K562 (cell line): Measurements from ENCODE around the gene TAS2R16. TPM values are rescaled to one million over a fixed set of nuclear protein-coding genes. Genes with fewer than 3 reads are reported as not detected.

Experiments used
- ATAC-seq: fragments of 200-7000 bp; cut with Tn5 transposase; 3 replicates; pipeline ENCODE4 v1.9.1; 2020; ENCODE audit warnings: moderate library complexity
- BruUV-seq: library from RNA; stranded (reverse); fragments of 400-500 nt; replicated peaks from 2 replicates; lab custom pipeline; 2021; lab: Mats Ljungman, UMichigan
- CTCF ChIA-PET: fragments of 300-600 bp; formaldehyde crosslinking; extraction: SDS; loops from one replicate; lab custom pipeline; 2021; ENCODE audit warnings: low intra/inter-chr PET ratio; lab: Yijun Ruan, JAX
- POLR2A ChIA-PET: fragments of 300-600, 350-650 bp; sonication (Branson Sonifier 250); formaldehyde crosslinking; extraction: SDS; loops from one replicate; lab custom pipeline; 2021; ENCODE audit warnings: antibody characterized with exemption, inconsistent platforms; lab: Yijun Ruan, JAX
- DNase-seq, 4 experiments: peaks; one replicate each; pipeline versions ENCODE4 v3.0.0 to v3.0.0-alpha.2; 2011 to 2018; ENCODE audit warnings: low spot score in 3 of 4, mixed read lengths in 3 of 4; ENCODE audit errors: extremely low read depth in 1 of 4
- FAIRE-seq: peaks from 2 replicates; lab custom pipeline; 2011; peaks lifted over from hg19 to GRCh38; lab: Jason Lieb, UNC
- H2AFZ ChIP-seq: 2 replicates; pipeline ENCODE4 v1.6.0; 2011; ENCODE audit warnings: low read depth, low read length, control low read depth, inconsistent platforms
- H3K27ac ChIP-seq: fragments of 200-600 bp; 3 replicates; pipeline ENCODE4 v1.8.0; 2011; ENCODE audit warnings: low read depth, mild to moderate bottlenecking, control low read depth, inconsistent platforms, low read length, moderate library complexity, mixed read lengths; ENCODE audit errors: extremely low read depth
- H3K27me3 ChIP-seq, 2 experiments: fragments of 300-600 bp in 1 of 2; 2 replicates in 1 of 2; 3 replicates in 1 of 2; pipeline versions ENCODE4 v1.6.0 to v1.8.0; 2011; ENCODE audit warnings: inconsistent platforms in 2 of 2, low read length in 2 of 2, mild to moderate bottlenecking in 1 of 2, mixed read lengths in 1 of 2, moderate library complexity in 1 of 2; ENCODE audit not compliant: control insufficient read depth in 2 of 2, insufficient read depth in 2 of 2
- H3K36me3 ChIP-seq: fragments of 300-600 bp; 3 replicates; pipeline ENCODE4 v1.8.0; 2011; ENCODE audit warnings: mild to moderate bottlenecking, low read length, inconsistent platforms; ENCODE audit not compliant: control insufficient read depth, insufficient read depth
- H3K4me1 ChIP-seq, 2 experiments: fragments of 200-600 bp in 1 of 2; replicated peaks in 1 of 2; 2 replicates in 1 of 2; 3 replicates in 1 of 2; pipeline versions ENCODE4 v1.5.1 to v1.8.0; 2011; ENCODE audit warnings: inconsistent platforms in 2 of 2, low read length in 2 of 2, mild to moderate bottlenecking in 1 of 2, mixed read lengths in 1 of 2, moderate library complexity in 1 of 2; ENCODE audit not compliant: control insufficient read depth in 2 of 2, insufficient read depth in 2 of 2
- H3K4me2 ChIP-seq: 2 replicates; pipeline ENCODE4 v1.6.1; 2011; ENCODE audit warnings: low read length, control low read depth, inconsistent platforms, mixed read lengths; ENCODE audit not compliant: insufficient read depth
- H3K4me3 ChIP-seq: fragments of 200-600 bp; sonication (generic), shearing (Covaris generic); 2 replicates; pipeline ENCODE4 v1.5.1; 2016; ENCODE audit warnings: control low read depth, inconsistent platforms
- H3K79me2 ChIP-seq: fragments of 200-600 bp; 3 replicates; pipeline ENCODE4 v1.8.0; 2011; ENCODE audit warnings: low read length, inconsistent platforms; ENCODE audit not compliant: control insufficient read depth, insufficient read depth
- H3K9ac ChIP-seq, 2 experiments: 2 replicates each; pipeline versions ENCODE4 v1.6.0 to v1.6.1; 2011; ENCODE audit warnings: low read depth in 2 of 2, low read length in 2 of 2, control low read depth in 1 of 2, inconsistent platforms in 1 of 2, mild to moderate bottlenecking in 1 of 2, mixed read lengths in 1 of 2; ENCODE audit not compliant: insufficient read depth in 1 of 2
- H3K9me1 ChIP-seq: one replicate; pipeline ENCODE4 v1.6.0; 2011; ENCODE audit warnings: inconsistent platforms, mild to moderate bottlenecking, low read length, moderate library complexity; ENCODE audit not compliant: control insufficient read depth, insufficient read depth
- H3K9me3 ChIP-seq: replicated peaks from 2 replicates; pipeline ENCODE4 v1.5.1; 2011; ENCODE audit warnings: low read depth, low read length, inconsistent platforms; ENCODE audit not compliant: control insufficient read depth, insufficient read depth
- H4K20me1 ChIP-seq: replicated peaks from 2 replicates; pipeline ENCODE4 v1.6.1; 2011; ENCODE audit warnings: low read length, inconsistent platforms, mixed read lengths; ENCODE audit not compliant: control insufficient read depth, insufficient read depth
- CC2D1A ChIP-seq: fragments of 450-650 bp; IDR thresholded peaks from 2 replicates; pipeline ENCODE4 v1.6.1; 2017; ENCODE audit warnings: mild to moderate bottlenecking
- CEBPG ChIP-seq, 3 experiments: fragments of 200-800 bp in 1 of 3; sonication (Bioruptor generic) in 1 of 3; sonication (generic) in 1 of 3; formaldehyde crosslinking in 1 of 3; IDR thresholded peaks in 2 of 3; conservative IDR thresholded peaks in 1 of 3; 2 replicates each; pipeline versions ENCODE4 v1.6.1 to v1.8.0; 2016 to 2022; ENCODE audit warnings: missing compliant biosample characterization in 2 of 3, missing genetic modification characterization in 2 of 3, mild to moderate bottlenecking in 1 of 3, missing genetic modification reagents in 1 of 3
- CREM ChIP-seq: IDR thresholded peaks from 2 replicates; pipeline ENCODE4 v1.6.1; 2014; ENCODE audit warnings: antibody characterized with exemption, low read depth
- DNMT1 ChIP-seq: fragments of 450-650 bp; IDR thresholded peaks from 2 replicates; pipeline ENCODE4 v1.6.1; 2016; ENCODE audit warnings: antibody characterized with exemption, mild to moderate bottlenecking
- ETS2 ChIP-seq: IDR thresholded peaks from 2 replicates; pipeline ENCODE4 v1.6.1; 2016; ENCODE audit warnings: borderline replicate concordance, missing genetic modification characterization, mild to moderate bottlenecking, moderate library complexity, missing compliant biosample characterization; ENCODE audit not compliant: poor library complexity, severe bottlenecking
- LCOR ChIP-seq: sonication (generic); formaldehyde crosslinking; IDR thresholded peaks from 2 replicates; pipeline ENCODE4 v1.8.0; 2022; ENCODE audit warnings: mild to moderate bottlenecking, missing genetic modification reagents
- MTA3 ChIP-seq: fragments of 450-650 bp; formaldehyde crosslinking; IDR thresholded peaks from 2 replicates; pipeline ENCODE4 v1.6.1; 2017; ENCODE audit warnings: mild to moderate bottlenecking, borderline replicate concordance
- NONO ChIP-seq, 2 experiments: fragments of 200-400 bp in 1 of 2; fragments of 450-650 bp in 1 of 2; formaldehyde crosslinking in 1 of 2; IDR thresholded peaks; 2 replicates each; pipeline ENCODE4 v1.6.1; 2017; ENCODE audit warnings: low read depth in 2 of 2, mild to moderate bottlenecking in 2 of 2, moderate library complexity in 2 of 2, low read length in 1 of 2
- NR2F6 ChIP-seq: fragments of 450-650 bp; formaldehyde crosslinking; IDR thresholded peaks from 2 replicates; pipeline ENCODE4 v1.4.0; 2020; ENCODE audit warnings: mild to moderate bottlenecking
- SMARCA4 ChIP-seq: fragments of 450-650 bp; IDR thresholded peaks from 2 replicates; pipeline ENCODE4 v1.6.1; 2016
- SP1 ChIP-seq: sonication (generic); formaldehyde crosslinking; IDR thresholded peaks from 2 replicates; pipeline ENCODE4 v1.8.1; 2022; ENCODE audit warnings: mild to moderate bottlenecking, missing genetic modification reagents
- STAT5A ChIP-seq: IDR thresholded peaks from 2 replicates; pipeline ENCODE4 v1.6.1; 2012; ENCODE audit warnings: low read length, inconsistent platforms, borderline replicate concordance
- TCFL5 ChIP-seq: fragments of 250-450 bp; sonication (Bioruptor Pico); conservative IDR thresholded peaks from 2 replicates; pipeline ENCODE4 v1.6.1; 2021; ENCODE audit warnings: mild to moderate bottlenecking, moderate library complexity, matching md5 sums
- ZNF124 ChIP-seq: sonication (generic); formaldehyde crosslinking; IDR thresholded peaks from 2 replicates; pipeline ENCODE4 v1.8.1; 2022; ENCODE audit warnings: missing genetic modification reagents
- ZNF133 ChIP-seq: fragments of 250-450 bp; sonication (Bioruptor Pico); IDR thresholded peaks from 2 replicates; pipeline ENCODE4 v1.4.0; 2020; ENCODE audit warnings: mild to moderate bottlenecking
- ZNF3 ChIP-seq: fragments of 250-450 bp; sonication (Bioruptor Pico); IDR thresholded peaks from 2 replicates; pipeline ENCODE4 v1.5.0; 2021; ENCODE audit warnings: mild to moderate bottlenecking, moderate library complexity
- ZNF316 ChIP-seq: fragments of 450-650 bp; IDR thresholded peaks from 2 replicates; pipeline ENCODE4 v1.6.1; 2016
- ZNF764 ChIP-seq: fragments of 250-450 bp; sonication (Bioruptor Pico); IDR thresholded peaks from 2 replicates; pipeline ENCODE4 v1.4.0; 2020; ENCODE audit warnings: low read depth, mild to moderate bottlenecking, moderate library complexity
- ZNF778 ChIP-seq: fragments of 450-650 bp; formaldehyde crosslinking; IDR thresholded peaks from 2 replicates; pipeline ENCODE4 v1.4.0; 2020; ENCODE audit warnings: mild to moderate bottlenecking, moderate library complexity
- ZSCAN32 ChIP-seq: fragments of 450-650 bp; formaldehyde crosslinking; IDR thresholded peaks from 2 replicates; pipeline ENCODE4 v1.4.0; 2020; ENCODE audit warnings: mild to moderate bottlenecking, moderate library complexity
- WGBS: fragments of 100-300 bp; shearing (Covaris generic); methylation state at CpG from one replicate; pipeline ENCODE4 v1.1.6; 2016; ENCODE audit warnings: low coverage, mixed read lengths; ENCODE audit not compliant: insufficient coverage; ENCODE audit errors: missing lambda C conversion rate; 5-methylcytosine and 5-hydroxymethylcytosine counted together
- in situ Hi-C: fragments of 300-500 bp; cut with MboI; formaldehyde crosslinking; loops from 4 replicates; pipeline ENCODE4 v1.15.0; 2018; ENCODE audit warnings: inconsistent platforms, mixed read lengths
- intact Hi-C: fragments of 100-400 bp; cut with micrococcal nuclease; formaldehyde crosslinking; loops from 2 replicates; pipeline ENCODE4 v1.14.2; 2022
- polyA plus RNA-seq, 8 experiments: library from polyadenylated mRNA; depleted of rRNA in 4 of 8; stranded (reverse) in 5 of 8; unstranded in 3 of 8; fragments of >200 nt; fragmentation: Nextera tagmentation in 2 of 8; fragmentation: Illumina TruSeq in 1 of 8; extraction: Ambion mirVana in 2 of 8; extraction: Trizol in 1 of 8; gene quantifications; 2 replicates each; pipeline versions ENCODE4 v1.2.1 to v1.2.3, GENCODE V29; 2011 to 2014; ENCODE audit warnings: inconsistent platforms in 1 of 8, missing spikeins in 1 of 8
- total RNA-seq, 7 experiments: library from RNA; depleted of rRNA in 6 of 7; stranded (reverse); fragments of >200 nt in 6 of 7; fragmentation: Illumina TruSeq in 2 of 7; extraction: Trizol in 2 of 7; gene quantifications; 2 replicates each; pipeline versions ENCODE4 v1.2.1 to v1.2.3, GENCODE V29; 2011 to 2021; ENCODE audit warnings: low replicate concordance in 1 of 7

Gene TAS2R16
- total and polyA plus RNA-seq, 9 of the 15 experiments (the other 6 are each of a cell fraction or from before 2014, with no cell fraction given), result not detected

- no peaks in the 10 kb centered on the region for H3K79me2 ChIP-seq
- no peak overlapping the region for H3K27ac ChIP-seq
- no peak overlapping the region for H3K4me3 ChIP-seq
- H2AFZ ChIP-seq, result no peak overlapping the region
- H3K4me2 ChIP-seq, result no peak overlapping the region
- intact Hi-C loops (no loop called here), in situ Hi-C loops (no loop called here)
- no peaks in the 10 kb centered on the region for H4K20me1 ChIP-seq
- peaks cover 2% of the 10 kb centered on the region; the same call in 1 of the 2 replicates for H3K9me3 ChIP-seq
- ChIA-PET CTCF (no interaction called here), POLR2A (no interaction called here)
- BruUV-seq, result no TSS peak
- H3K4me1 ChIP-seq, result no peaks in the 10 kb centered on the region
- TF ChIP-seq ETS2 (tag) (no peak), MTA3 (no peak), SP1 (CRISPR knock-in tag) (no peak), TCFL5 (no peak), LCOR (CRISPR knock-in tag) (no peak), DNMT1 (no peak), SMARCA4 (no peak)
- FAIRE-seq, result no peak
- 6% methylated on average over 1 of the region's 1 CpG for WGBS
- H3K9me1 ChIP-seq, result no peaks in the 10 kb centered on the region
- ATAC-seq, result no peak
- H3K36me3 ChIP-seq, result no peaks in the 10 kb centered on the region
- no peak for DNase-seq
- H3K9ac ChIP-seq, result no peak overlapping the region
- H3K27me3 ChIP-seq, result no peaks in the 10 kb centered on the region
Observed at GRCh38 chr7:122983261-122983660, 12.2 kb downstream of the TAS2R16 start.

DNA sequence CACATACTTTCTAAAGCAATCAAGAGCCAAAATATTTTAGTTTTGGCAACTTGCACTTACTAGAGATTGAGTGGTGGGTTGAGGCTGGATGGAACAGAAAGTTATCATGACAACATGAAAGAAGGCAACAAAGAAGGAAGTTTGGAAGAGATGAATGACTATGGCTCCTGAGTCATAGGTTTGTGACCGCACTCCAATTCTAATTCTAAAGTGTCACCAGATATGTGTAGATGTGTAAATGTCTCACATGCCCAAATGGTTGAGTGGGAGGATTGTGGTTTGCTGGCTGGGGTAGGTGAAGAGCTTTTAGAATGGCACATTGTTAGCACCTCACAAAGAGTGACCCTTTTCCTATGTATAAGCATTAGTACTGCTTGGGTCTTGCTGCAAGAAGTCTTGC lies 20.2 kb downstream of the TAS2R16 start:
- in situ Hi-C loops, result no loop called here
- BruUV-seq, result no TSS peak
- Histone ChIP-seq H2AFZ (no peak overlapping the region), H3K9me1 (no peaks in the 10 kb centered on the region), H3K27me3 (no peaks in the 10 kb centered on the region), H4K20me1 (no peaks in the 10 kb centered on the region), H3K4me3 (no peak overlapping the region), H3K36me3 (no peaks in the 10 kb centered on the region), H3K9me3 (peaks cover 3% of the 10 kb centered on the region), H3K4me2 (no peak overlapping the region), H3K9ac (no peak overlapping the region), H3K79me2 (no peaks in the 10 kb centered on the region), H3K4me1 (no peaks in the 10 kb centered on the region), H3K27ac (no peak overlapping the region)
- CTCF ChIA-PET, result no interaction called here
- no peak for DNase-seq
- POLR2A ChIA-PET, result no interaction called here
- ATAC-seq, result no peak
- intact Hi-C loops, result no loop called here
- 0% methylated on average over 1 of the region's 1 CpG for WGBS
- no peak for FAIRE-seq
- TF ChIP-seq CC2D1A (no peak), ZNF133 (CRISPR knock-in tag) (no peak), CEBPG (CRISPR knock-in tag; IDR thresholded peaks at IDR 0.05) (no peak), CEBPG (tag; conservative IDR thresholded peaks at IDR 0.05 in 1 of 2, IDR thresholded peaks at IDR 0.05 in 1 of 2) (no peak), ZNF764 (CRISPR knock-in tag) (no peak), STAT5A (no peak), ZNF124 (CRISPR knock-in tag) (no peak), NR2F6 (CRISPR knock-in tag) (no peak), ZNF3 (CRISPR knock-in tag) (no peak), ZNF778 (no peak), NONO (IDR thresholded peaks at IDR 0.05; ENCODE audit: low read depth in 2 of 2, low read length in 1 of 2) (no peak), ZNF316 (no peak), CREM (no peak), ZSCAN32 (CRISPR knock-in tag) (no peak)
